Testis (tissue), 3 donors: ENCODE results near the gene HES4. TPM values are rescaled to one million over a fixed set of nuclear protein-coding genes. Genes with fewer than 3 reads are reported as not detected.
A peak's percentile ranks its signal among the peaks of the same experiment; 100 is the strongest.

ENCODE experiments used
- DNase-seq: peaks from one replicate; pipeline ENCODE4 v3.0.0-alpha.2; 2019
- H3K27ac ChIP-seq, 2 donors: fragments of 200-600 bp; sonication (generic); one replicate each; pipeline ENCODE4 v1.5.1; 2019
- H3K27me3 ChIP-seq: fragments of 200-600 bp; sonication (generic); one replicate; pipeline ENCODE4 v1.5.1; 2019
- H3K36me3 ChIP-seq: fragments of 200-600 bp; sonication (generic); one replicate; pipeline ENCODE4 v1.5.1; 2017; ENCODE audit warnings: low read depth; ENCODE audit errors: missing control alignments
- H3K4me1 ChIP-seq: fragments of 200-600 bp; sonication (generic); one replicate; pipeline ENCODE4 v1.5.1; 2019
- H3K4me3 ChIP-seq, 2 donors: fragments of 200-600 bp; sonication (generic); one replicate each; pipeline ENCODE4 v1.5.1; 2017 to 2019
- H3K9me3 ChIP-seq: fragments of 200-600 bp; sonication (generic); one replicate; pipeline ENCODE4 v1.5.1; 2017
- POLR2A ChIP-seq: fragments of 450-650 bp; IDR thresholded peaks from one replicate; pipeline ENCODE4 v1.6.1; 2017; ENCODE audit warnings: antibody characterized with exemption, mild to moderate bottlenecking, moderate library complexity
- WGBS, 2 donors: methylation state at CpG; one replicate each; pipeline ENCODE4 v1.1.5; 2018; 5-methylcytosine and 5-hydroxymethylcytosine counted together
- intact Hi-C: fragments of 100-400 bp; cut with DNase I; formaldehyde crosslinking; loops from one replicate; pipeline ENCODE4 v1.15.1; 2023; ENCODE audit warnings: low total_unique reads
- polyA plus RNA-seq: library from polyadenylated mRNA; stranded (reverse); fragments of 350-450 nt; fragmentation: Illumina TruSeq; extraction: RNeasy Lipid Tissue Mini Kit (QIAGEN cat#74804); gene quantifications from one replicate; pipeline ENCODE4 v1.2.3, GENCODE V29; 2014; ENCODE audit warnings: low read depth, low replicate concordance; ENCODE audit not compliant: insufficient read depth
- total RNA-seq, 2 donors: library from RNA; depleted of rRNA; stranded (reverse); fragments of >200 nt; gene quantifications; one replicate each; pipeline ENCODE4 v1.2.3, GENCODE V29; 2016
- TF ChIP-seq, protein P1 (sequence below), 3 experiments: fragments of 450-650 bp in 2 of 3; fragments of 200-600 bp in 1 of 3; sonication (generic) in 1 of 3; IDR thresholded peaks; one replicate each; pipeline ENCODE4 v1.5.1; 2016 to 2019; ENCODE audit warnings: antibody characterized with exemption in 3 of 3, mild to moderate bottlenecking in 2 of 3, moderate library complexity in 1 of 3

HES4 gene
- total and polyA plus RNA-seq, 3 donors from 2014 or later, result 2.3 to 27.5 (median 26.4) TPM

DNA sequence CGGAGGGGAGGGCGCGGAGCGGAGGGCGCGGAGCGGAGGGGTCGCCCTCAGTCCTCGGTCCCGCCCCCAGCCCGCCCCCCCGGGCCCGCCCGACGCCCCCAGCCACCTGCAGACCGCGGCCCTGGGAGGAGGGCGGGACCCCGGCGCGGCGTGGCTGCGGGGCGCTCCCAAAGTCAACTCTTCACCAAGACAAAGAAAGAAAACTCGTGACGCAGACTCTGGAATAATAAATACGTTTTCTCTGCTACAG, 1.2 kb downstream of the HES4 start:
- Histone ChIP-seq H3K27me3 (no peaks in the 10 kb centered on the region), H3K4me3 (peak overlapping the region; percentile 51 to 56), H3K36me3 (no peaks in the 10 kb centered on the region), H3K4me1 (peaks cover 6% of the 10 kb centered on the region), H3K27ac (peak overlapping the region in 1 of 2 donors; percentile 89), H3K9me3 (no peaks in the 10 kb centered on the region)
- WGBS, 2 donors, result 0 to 1% methylated on average over 3 to 25 of the region's 27 CpGs
- TF ChIP-seq POLR2A, result no peak
- TF ChIP-seq, protein P1, sequence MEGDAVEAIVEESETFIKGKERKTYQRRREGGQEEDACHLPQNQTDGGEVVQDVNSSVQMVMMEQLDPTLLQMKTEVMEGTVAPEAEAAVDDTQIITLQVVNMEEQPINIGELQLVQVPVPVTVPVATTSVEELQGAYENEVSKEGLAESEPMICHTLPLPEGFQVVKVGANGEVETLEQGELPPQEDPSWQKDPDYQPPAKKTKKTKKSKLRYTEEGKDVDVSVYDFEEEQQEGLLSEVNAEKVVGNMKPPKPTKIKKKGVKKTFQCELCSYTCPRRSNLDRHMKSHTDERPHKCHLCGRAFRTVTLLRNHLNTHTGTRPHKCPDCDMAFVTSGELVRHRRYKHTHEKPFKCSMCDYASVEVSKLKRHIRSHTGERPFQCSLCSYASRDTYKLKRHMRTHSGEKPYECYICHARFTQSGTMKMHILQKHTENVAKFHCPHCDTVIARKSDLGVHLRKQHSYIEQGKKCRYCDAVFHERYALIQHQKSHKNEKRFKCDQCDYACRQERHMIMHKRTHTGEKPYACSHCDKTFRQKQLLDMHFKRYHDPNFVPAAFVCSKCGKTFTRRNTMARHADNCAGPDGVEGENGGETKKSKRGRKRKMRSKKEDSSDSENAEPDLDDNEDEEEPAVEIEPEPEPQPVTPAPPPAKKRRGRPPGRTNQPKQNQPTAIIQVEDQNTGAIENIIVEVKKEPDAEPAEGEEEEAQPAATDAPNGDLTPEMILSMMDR (IDR thresholded peaks at IDR 0.05), result no peak
- intact Hi-C loops, result no loop called here
- DNase-seq, result no peak

DNA sequence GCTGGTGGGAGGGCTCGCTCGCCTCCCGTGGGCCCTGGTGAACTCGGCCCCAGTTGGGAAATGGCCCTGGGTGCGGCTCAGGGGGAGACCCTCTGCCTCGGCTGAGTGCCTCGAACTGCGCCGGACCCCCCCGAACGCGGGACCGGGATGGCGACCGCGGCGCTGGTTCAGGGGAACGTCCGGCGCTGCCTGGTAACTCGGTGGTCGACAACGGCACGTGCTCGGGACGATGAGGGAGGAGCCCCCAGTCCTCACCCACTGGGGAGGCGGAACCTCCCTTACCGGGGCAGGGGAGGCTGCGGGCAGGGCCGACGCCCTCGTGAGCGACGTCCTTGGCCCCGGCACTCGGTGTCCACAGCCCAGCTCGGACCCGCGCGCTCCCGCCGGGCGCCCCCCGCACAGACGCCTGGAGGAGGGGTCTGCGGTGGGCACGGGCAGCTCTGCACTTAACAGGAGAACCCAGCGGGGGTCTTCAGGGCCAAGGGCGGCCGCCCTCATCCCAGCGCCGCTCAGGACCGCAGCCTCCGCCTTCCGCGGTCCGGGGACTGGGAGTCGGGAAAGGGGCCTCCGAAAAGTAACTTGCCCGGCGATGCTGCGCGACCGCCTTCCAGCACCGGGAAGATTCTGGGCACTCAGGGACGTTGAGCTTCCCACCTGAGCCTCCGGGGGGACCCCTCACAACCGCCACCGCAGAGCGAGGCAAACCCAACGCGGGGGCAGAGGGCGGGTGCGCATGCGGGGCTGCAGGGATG, 1.7 kb downstream of the HES4 start:
- WGBS, 2 donors, result 36 to 58% methylated on average over 17 to 33 of the region's 75 CpGs
- no peak overlapping the region for H3K27ac ChIP-seq
- peaks cover 6% of the 10 kb centered on the region for H3K4me1 ChIP-seq
- no peaks in the 10 kb centered on the region for H3K27me3 ChIP-seq
- TF ChIP-seq, protein P1 (IDR thresholded peaks at IDR 0.05), result no peak
- TF ChIP-seq POLR2A, result no peak
- DNase-seq, result no peak
- peak overlapping the region; percentile 51 to 56 for H3K4me3 ChIP-seq
- intact Hi-C loops, result no loop called here
- no peaks in the 10 kb centered on the region for H3K36me3 ChIP-seq
- H3K9me3 ChIP-seq, result no peaks in the 10 kb centered on the region

DNA sequence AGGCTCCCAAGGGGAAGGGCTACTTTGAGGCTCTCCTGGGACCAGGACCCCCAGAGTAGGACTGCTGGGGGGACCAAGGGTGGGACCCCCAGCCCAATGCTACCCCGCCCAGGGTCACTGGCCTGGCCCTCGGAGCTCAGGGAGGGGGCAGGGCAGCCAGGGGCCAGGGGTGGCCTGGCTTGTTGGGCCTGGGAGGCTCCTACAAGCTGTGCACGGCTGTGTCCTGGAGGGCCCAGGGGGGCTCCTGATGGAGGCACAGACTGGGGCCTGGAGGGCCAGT, 2.2 kb downstream of the HES4 start:
- TF ChIP-seq, protein P1 (IDR thresholded peaks at IDR 0.05), result no peak
- no peak for TF ChIP-seq POLR2A
- intact Hi-C loops, result no loop called here
- no peaks in the 10 kb centered on the region for H3K27me3 ChIP-seq
- no peaks in the 10 kb centered on the region for H3K36me3 ChIP-seq
- H3K9me3 ChIP-seq, result no peaks in the 10 kb centered on the region
- DNase-seq, result no peak
- WGBS, 2 donors, result 56 to 60% methylated on average over 3 of the region's 3 CpGs
- H3K27ac ChIP-seq, result no peak overlapping the region
- H3K4me3 ChIP-seq, result no peak overlapping the region
- H3K4me1 ChIP-seq, result peaks cover 6% of the 10 kb centered on the region

DNA sequence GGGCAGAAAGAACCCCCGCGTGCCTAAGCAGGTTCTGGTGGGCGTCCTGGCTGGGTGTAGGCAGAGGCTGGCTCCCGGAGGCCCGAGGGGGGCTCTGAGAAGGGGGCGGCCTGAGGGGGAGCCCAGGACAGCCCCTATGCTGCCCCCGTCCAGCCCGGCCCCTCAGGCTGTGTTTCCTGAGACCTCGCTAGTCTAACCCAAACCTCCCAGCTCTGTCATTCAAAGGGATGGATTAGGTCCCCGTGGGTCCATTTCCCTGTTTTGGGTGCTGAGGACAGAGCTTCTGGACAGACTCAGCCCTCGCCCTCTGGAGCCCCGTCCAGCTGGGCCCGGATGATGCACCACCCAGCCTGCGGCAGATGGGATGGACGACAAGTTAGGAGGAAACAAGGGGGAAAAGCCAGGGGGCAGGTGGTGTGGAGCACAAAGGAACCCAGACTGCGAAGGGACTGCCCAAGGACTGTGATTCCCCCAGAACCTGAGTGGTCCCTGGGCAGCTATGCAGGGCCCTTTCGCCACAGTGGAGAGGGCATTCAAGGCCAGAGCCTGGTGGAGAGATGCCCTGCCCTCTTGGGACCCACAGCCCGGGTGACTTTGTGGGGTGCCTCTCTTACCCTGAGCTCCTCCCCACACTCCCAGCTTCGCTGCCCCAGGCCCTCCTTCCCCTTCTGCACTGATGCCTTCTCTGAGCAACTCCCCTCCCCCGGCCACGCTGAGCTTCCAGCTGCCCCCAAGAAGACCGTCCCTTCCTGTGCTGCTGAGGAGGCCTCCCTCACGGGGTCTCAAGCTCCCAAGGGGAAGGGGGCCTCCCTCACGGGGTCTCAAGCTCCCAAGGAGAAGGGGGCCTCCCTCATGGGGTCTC, 2.8 kb downstream of the HES4 start:
- H3K4me3 ChIP-seq, result no peak overlapping the region
- no peaks in the 10 kb centered on the region for H3K36me3 ChIP-seq
- H3K27ac ChIP-seq, result no peak overlapping the region
- no peaks in the 10 kb centered on the region for H3K27me3 ChIP-seq
- intact Hi-C loops, result no loop called here
- no peaks in the 10 kb centered on the region for H3K9me3 ChIP-seq
- TF ChIP-seq, protein P1 (IDR thresholded peaks at IDR 0.05), result no peak
- no peak for TF ChIP-seq POLR2A
- peaks cover 6% of the 10 kb centered on the region for H3K4me1 ChIP-seq
- no peak for DNase-seq
- 62 to 69% methylated on average over 17 to 24 of the region's 24 CpGs for WGBS, 2 donors
